ENCODE results near the gene CEP68.

The CEP68 gene

GRCh38 chr2:65133626-65134025 lies 77.4 kb downstream of the CEP68 start:
- FAIRE-seq: no peak

- no peak for FAIRE-seq
Observed at GRCh38 chr2:65134158-65134557, 77.9 kb downstream of the CEP68 start.

DNA sequence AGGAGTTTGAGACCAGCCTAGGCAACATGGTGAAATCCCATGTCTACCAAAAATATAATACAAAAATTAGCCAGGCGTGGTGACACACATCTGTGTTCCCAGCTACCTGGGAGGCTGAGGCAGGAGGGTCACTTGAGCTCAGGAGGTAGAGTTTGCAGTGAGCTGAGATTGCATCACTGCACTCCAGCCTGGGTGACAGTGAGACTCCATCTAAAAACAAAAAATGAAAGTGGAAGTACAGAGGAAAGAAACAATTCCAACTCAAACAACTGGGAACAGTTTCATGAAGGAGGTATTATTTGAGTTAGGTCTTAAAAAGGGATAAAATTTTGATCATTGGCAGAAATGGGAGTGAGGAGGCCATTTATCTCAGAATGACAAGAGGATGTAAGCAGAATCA lies 80.0 kb downstream of the CEP68 start:
- no peak for FAIRE-seq

Data from endometrium (tissue), 2 donors.